Lung (tissue), 12 donors: ENCODE measurements around the gene FAXDC2. TPM values are rescaled to one million over a fixed set of nuclear protein-coding genes. Genes with fewer than 3 reads are reported as not detected.

ENCODE experiments used
- ATAC-seq: fragments of 200-7000 bp; cut with Tn5 transposase; one replicate; pipeline ENCODE4 v1.9.1; 2020; ENCODE audit warnings: moderate number of reproducible peaks; ENCODE audit not compliant: insufficient read depth, low FRiP score
- DNase-seq, 3 donors: peaks; one replicate each; pipeline ENCODE4 v3.0.0-alpha.2; 2013 to 2017
- H3K27ac ChIP-seq, 2 donors: one replicate each; pipeline ENCODE4 v1.5.1; 2013; ENCODE audit warnings: mild to moderate bottlenecking in 2 of 2, moderate library complexity in 2 of 2, control low read depth in 1 of 2, inconsistent platforms in 1 of 2, low read depth in 1 of 2, low read length in 1 of 2
- H3K27me3 ChIP-seq, 3 donors: one replicate each; pipeline ENCODE4 v1.5.1; 2013; ENCODE audit warnings: low read length in 2 of 3; ENCODE audit not compliant: control insufficient read depth in 3 of 3, insufficient read depth in 3 of 3
- H3K36me3 ChIP-seq, 4 donors: one replicate each; pipeline ENCODE4 v1.5.1; 2013; ENCODE audit warnings: low read length in 4 of 4, mild to moderate bottlenecking in 1 of 4, moderate library complexity in 1 of 4; ENCODE audit not compliant: control insufficient read depth in 4 of 4, insufficient read depth in 4 of 4
- H3K4me1 ChIP-seq, 5 donors: one replicate each; pipeline ENCODE4 v1.5.1; 2013; ENCODE audit warnings: low read length in 5 of 5, mild to moderate bottlenecking in 2 of 5, moderate library complexity in 1 of 5; ENCODE audit not compliant: control insufficient read depth in 5 of 5, insufficient read depth in 5 of 5
- H3K4me3 ChIP-seq: one replicate; pipeline ENCODE4 v1.5.1; 2013; ENCODE audit warnings: mild to moderate bottlenecking, control low read depth, moderate library complexity
- H3K9ac ChIP-seq, 2 donors: one replicate each; pipeline ENCODE4 v1.5.1; 2013; ENCODE audit warnings: low read length in 2 of 2, control low read depth in 1 of 2; ENCODE audit not compliant: insufficient read depth in 1 of 2
- H3K9me3 ChIP-seq, 4 donors: one replicate each; pipeline ENCODE4 v1.5.1; 2013; ENCODE audit warnings: low read length in 3 of 4, mild to moderate bottlenecking in 1 of 4, moderate library complexity in 1 of 4; ENCODE audit not compliant: control insufficient read depth in 4 of 4, insufficient read depth in 3 of 4
- WGBS, 2 donors: extraction: QIAGEN DNeasy Blood & Tissue Kit; methylation state at CpG; one replicate each; pipeline ENCODE4 v1.1.7; 2013; 5-methylcytosine and 5-hydroxymethylcytosine counted together
- polyA plus RNA-seq, 2 donors: library from polyadenylated mRNA; stranded (reverse); fragments of 200-250 nt; gene quantifications; one replicate each; pipeline ENCODE4 v1.2.1, GENCODE V29; 2013
- total RNA-seq, 2 donors: library from RNA; depleted of rRNA in 1 of 2; stranded (reverse); fragments of >200 nt in 1 of 2; gene quantifications; one replicate each; pipeline ENCODE4 v1.2.1, GENCODE V29; 2014 to 2021
- TF ChIP-seq, protein P1 (sequence below): IDR thresholded peaks from 2 replicates; pipeline ENCODE4 v1.5.1; 2012; ENCODE audit warnings: mild to moderate bottlenecking; ENCODE audit errors: control extremely low read depth, extremely low read depth
- donor health status: control.
- donor health status: control.
- donor health status: Bipolar disorder and iron deficiency.
- donor health status: healthy.
- donor health status: DM: yes; HTN: yes; CAD: no.

Gene FAXDC2
- total and polyA plus RNA-seq, 4 donors: 11.1 to 37.5 (median 17.1) TPM

DNA sequence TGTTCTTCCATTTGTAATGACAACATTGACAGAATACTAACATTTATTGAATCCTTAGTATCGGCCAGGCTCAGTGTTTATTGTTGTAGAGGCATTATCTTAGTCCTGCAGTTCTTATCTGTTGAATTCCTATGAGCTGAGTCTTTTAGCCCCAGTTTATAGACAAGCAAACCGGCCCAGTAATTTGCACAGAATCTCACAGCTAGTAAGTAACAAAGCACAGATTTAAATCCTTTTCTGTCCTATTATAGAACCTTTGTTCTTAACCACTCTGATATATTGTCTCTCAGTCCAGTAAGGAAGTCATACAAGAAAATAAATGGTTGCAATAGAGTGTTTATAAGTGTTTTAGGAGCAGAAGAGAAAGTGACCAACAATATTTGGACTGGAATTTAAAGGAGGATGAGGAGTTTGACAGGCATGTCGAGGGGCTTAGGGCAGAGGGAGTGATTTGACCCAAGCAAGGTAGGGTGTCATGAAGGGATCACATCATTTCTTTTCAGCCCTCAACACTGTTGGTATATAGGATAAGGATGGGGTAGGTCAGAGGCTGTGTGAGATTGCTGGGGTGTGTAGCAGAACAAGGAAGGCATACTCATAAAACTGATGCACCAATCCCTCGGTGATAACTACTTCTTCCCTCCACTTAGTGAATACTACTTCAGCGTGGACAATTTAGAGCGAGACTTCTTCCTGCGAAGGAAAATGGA, 55.7 kb downstream of the FAXDC2 start:
- peak overlapping the region in 1 of 2 donors; percentile 22 for H3K27ac ChIP-seq
- DNase-seq: no peak
- H3K4me3 ChIP-seq: no peak overlapping the region
- TF ChIP-seq, protein P1, sequence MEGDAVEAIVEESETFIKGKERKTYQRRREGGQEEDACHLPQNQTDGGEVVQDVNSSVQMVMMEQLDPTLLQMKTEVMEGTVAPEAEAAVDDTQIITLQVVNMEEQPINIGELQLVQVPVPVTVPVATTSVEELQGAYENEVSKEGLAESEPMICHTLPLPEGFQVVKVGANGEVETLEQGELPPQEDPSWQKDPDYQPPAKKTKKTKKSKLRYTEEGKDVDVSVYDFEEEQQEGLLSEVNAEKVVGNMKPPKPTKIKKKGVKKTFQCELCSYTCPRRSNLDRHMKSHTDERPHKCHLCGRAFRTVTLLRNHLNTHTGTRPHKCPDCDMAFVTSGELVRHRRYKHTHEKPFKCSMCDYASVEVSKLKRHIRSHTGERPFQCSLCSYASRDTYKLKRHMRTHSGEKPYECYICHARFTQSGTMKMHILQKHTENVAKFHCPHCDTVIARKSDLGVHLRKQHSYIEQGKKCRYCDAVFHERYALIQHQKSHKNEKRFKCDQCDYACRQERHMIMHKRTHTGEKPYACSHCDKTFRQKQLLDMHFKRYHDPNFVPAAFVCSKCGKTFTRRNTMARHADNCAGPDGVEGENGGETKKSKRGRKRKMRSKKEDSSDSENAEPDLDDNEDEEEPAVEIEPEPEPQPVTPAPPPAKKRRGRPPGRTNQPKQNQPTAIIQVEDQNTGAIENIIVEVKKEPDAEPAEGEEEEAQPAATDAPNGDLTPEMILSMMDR: no peak
- 74 to 83% methylated on average over 7 of the region's 7 CpGs for WGBS, 2 donors
- peaks cover 21 to 42% (median 31%) of the 10 kb centered on the region in 4 donors for H3K36me3 ChIP-seq
- H3K9ac ChIP-seq: no peak overlapping the region
- no peaks in the 10 kb centered on the region for H3K9me3 ChIP-seq
- no peak for ATAC-seq
- H3K4me1 ChIP-seq: peaks cover 0 to 10% (median 0%) of the 10 kb centered on the region in 5 donors
- H3K27me3 ChIP-seq: no peaks in the 10 kb centered on the region

DNA sequence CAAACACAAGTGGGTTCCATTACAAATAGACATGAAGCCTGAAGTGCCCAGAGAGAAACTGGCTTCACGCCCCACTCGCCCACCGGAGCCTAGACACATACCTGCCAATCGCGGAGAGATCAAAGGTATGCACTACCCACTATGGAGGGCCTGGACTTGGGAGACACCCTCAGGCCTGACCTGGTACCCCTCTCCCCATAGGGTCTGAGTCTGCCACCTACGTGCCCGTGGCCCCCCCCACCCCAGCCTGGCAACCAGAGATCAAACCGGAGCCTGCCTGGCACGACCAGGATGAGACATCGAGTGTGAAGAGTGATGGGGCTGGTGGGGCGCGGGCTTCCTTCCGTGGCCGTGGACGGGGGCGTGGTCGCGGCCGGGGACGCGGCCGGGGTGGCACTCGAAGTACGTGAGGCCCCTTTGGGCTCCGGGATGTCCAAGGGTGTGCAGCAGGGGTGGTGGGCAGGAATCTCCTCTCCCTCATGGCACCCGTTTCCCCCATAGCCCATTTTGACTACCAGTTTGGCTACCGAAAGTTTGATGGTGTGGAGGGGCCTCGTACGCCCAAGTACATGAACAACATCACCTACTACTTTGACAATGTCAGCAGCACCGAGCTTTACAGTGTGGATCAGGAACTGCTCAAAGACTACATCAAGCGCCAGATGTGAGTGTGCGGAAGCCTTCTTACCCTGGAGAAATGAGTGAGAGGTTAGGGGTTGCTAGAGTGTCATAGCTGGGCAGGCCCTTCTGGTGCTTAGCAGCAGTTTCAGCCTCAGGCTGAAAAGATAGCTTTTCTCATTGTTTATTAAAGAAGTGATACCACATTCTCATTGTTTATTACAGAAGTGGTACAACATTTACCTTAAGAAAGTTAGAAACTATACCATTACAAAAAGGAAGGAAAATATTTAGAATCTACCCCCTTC, 56.5 kb downstream of the FAXDC2 start:
- Histone ChIP-seq H3K4me3 (no peak overlapping the region), H3K4me1 (peaks cover 0 to 10% (median 0%) of the 10 kb centered on the region in 5 donors), H3K36me3 (peaks cover 14 to 39% (median 29%) of the 10 kb centered on the region in 4 donors), H3K27ac (no peak overlapping the region), H3K27me3 (no peaks in the 10 kb centered on the region), H3K9ac (no peak overlapping the region), H3K9me3 (no peaks in the 10 kb centered on the region)
- TF ChIP-seq, protein P1: no peak
- no peak for DNase-seq
- no peak for ATAC-seq
- 92 to 94% methylated on average over 32 of the region's 32 CpGs for WGBS, 2 donors

DNA sequence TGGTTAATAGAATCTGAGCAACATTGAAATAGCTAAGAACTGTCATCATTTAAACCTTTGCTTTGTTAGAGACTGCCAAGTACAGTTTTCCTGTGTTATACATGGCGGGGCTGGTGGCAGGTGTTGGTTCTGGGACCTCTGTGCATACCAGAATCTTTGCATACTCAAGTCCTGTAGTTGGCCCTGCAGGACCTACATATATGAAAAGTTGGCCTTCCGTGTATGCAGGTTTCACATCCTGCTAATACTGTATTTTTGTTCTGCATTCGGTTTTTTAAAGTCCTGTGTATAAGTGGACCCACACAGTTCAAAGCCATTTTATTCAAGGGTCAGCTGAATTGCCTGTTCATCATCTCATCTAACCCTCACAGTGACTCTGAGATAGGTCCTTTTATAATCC, 58.9 kb downstream of the FAXDC2 start:
- Histone ChIP-seq H3K36me3 (peaks cover 14 to 37% (median 23%) of the 10 kb centered on the region in 4 donors), H3K27me3 (no peaks in the 10 kb centered on the region), H3K4me1 (peaks cover 0 to 23% (median 4%) of the 10 kb centered on the region in 5 donors), H3K9ac (no peak overlapping the region), H3K4me3 (no peak overlapping the region), H3K27ac (no peak overlapping the region), H3K9me3 (no peaks in the 10 kb centered on the region)
- TF ChIP-seq, protein P1: no peak
- WGBS, 2 donors: 88 to 92% methylated on average over 3 of the region's 3 CpGs
- no peak for ATAC-seq
- DNase-seq: no peak
